Retinal pigment epithelial cell (primary cell): ENCODE results near the gene SLC10A1.
A peak's percentile ranks its signal among the peaks of the same experiment; 100 is the strongest.
"Not testable (repeated sequence)": the region's sequence is repeated elsewhere in the genome, so short reads cannot be mapped to it uniquely, and the experiment has no call there.

Source experiments
- DNase-seq: peaks from one replicate; pipeline ENCODE4 v3.0.0-alpha.2; 2010; ENCODE audit warnings: low read depth
- H3K4me3 ChIP-seq: 2 replicates; pipeline ENCODE4 v1.5.1; 2011; ENCODE audit warnings: mild to moderate bottlenecking, low read length, control low read depth, moderate library complexity
- CTCF ChIP-seq: conservative IDR thresholded peaks from 2 replicates; pipeline ENCODE4 v1.5.1; 2011; ENCODE audit warnings: low read depth, low read length, control low read depth, inconsistent platforms

SLC10A1 gene

GRCh38 chr14:69819607-69820006 lies 22.6 kb upstream of the SLC10A1 start:
- no peak overlapping the region for H3K4me3 ChIP-seq
- no peak for TF ChIP-seq CTCF
- no peak for DNase-seq

GRCh38 chr14:69818758-69819191 lies 21.7 kb upstream of the SLC10A1 start:
- peak; percentile 72 for TF ChIP-seq CTCF
- no peak overlapping the region for H3K4me3 ChIP-seq
- peak; percentile 21 for DNase-seq

- DNase-seq: no peak
- TF ChIP-seq CTCF: no peak
- H3K4me3 ChIP-seq: no peak overlapping the region
These were observed 19.2 kb upstream of the SLC10A1 start for GRCh38 chr14:69816216-69816615.

GRCh38 chr14:69815556-69815955 lies 18.5 kb upstream of the SLC10A1 start:
- DNase-seq: no peak
- no peak overlapping the region for H3K4me3 ChIP-seq
- TF ChIP-seq CTCF: no peak

- no peak for DNase-seq
- H3K4me3 ChIP-seq: no peak overlapping the region
- no peak for TF ChIP-seq CTCF
These were observed 17.4 kb upstream of the SLC10A1 start for GRCh38 chr14:69814397-69814796.

- DNase-seq, H3K4me3 ChIP-seq: not testable (repeated sequence)
These were observed 16.3 kb upstream of the SLC10A1 start for GRCh38 chr14:69813346-69813745.

- TF ChIP-seq CTCF: no peak
- no peak for DNase-seq
These were observed 15.7 kb upstream of the SLC10A1 start for GRCh38 chr14:69812711-69813110.

GRCh38 chr14:69811868-69812252 lies 14.8 kb upstream of the SLC10A1 start:
- no peak overlapping the region for H3K4me3 ChIP-seq
- TF ChIP-seq CTCF: no peak
- DNase-seq: no peak

More at GRCh38 chr14:69812711-69813110, 15.7 kb upstream of the SLC10A1 start:
- H3K4me3 ChIP-seq: no peak overlapping the region
